LNCAP (cell line): ENCODE data around the gene AOC3.

ENCODE experiments used
- TF ChIP-seq, protein P1 (sequence below): fragments of 450-650 bp; IDR thresholded peaks from 2 replicates; pipeline ENCODE4 v1.5.1; 2017; ENCODE audit warnings: mild to moderate bottlenecking

Gene AOC3

DNA sequence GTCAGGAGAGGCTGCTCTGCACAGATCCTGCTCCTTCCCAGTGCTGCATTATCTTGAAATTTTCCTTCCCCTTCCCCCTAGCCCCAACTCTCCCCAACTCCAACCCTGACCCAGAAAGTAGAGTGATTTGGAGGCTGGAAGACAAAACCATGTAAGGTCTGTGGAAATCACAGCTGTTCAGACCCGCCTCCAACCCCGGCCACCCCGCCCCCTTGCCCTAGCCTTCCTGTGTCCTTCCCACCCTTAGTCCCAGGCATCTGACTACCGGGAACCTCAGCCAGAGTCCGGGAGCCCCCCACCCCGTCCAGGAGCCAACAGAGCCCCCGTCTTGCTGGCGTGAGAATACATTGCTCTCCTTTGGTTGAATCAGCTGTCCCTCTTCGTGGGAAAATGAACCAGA, at the start of gene AOC3:
TSS of gene AOC3 (plus strand) at position 246 of the 400 bp plus-strand sequence. CDS start at position 391, 145 bp downstream.
- TF ChIP-seq, protein P1, sequence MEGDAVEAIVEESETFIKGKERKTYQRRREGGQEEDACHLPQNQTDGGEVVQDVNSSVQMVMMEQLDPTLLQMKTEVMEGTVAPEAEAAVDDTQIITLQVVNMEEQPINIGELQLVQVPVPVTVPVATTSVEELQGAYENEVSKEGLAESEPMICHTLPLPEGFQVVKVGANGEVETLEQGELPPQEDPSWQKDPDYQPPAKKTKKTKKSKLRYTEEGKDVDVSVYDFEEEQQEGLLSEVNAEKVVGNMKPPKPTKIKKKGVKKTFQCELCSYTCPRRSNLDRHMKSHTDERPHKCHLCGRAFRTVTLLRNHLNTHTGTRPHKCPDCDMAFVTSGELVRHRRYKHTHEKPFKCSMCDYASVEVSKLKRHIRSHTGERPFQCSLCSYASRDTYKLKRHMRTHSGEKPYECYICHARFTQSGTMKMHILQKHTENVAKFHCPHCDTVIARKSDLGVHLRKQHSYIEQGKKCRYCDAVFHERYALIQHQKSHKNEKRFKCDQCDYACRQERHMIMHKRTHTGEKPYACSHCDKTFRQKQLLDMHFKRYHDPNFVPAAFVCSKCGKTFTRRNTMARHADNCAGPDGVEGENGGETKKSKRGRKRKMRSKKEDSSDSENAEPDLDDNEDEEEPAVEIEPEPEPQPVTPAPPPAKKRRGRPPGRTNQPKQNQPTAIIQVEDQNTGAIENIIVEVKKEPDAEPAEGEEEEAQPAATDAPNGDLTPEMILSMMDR = no peak

DNA sequence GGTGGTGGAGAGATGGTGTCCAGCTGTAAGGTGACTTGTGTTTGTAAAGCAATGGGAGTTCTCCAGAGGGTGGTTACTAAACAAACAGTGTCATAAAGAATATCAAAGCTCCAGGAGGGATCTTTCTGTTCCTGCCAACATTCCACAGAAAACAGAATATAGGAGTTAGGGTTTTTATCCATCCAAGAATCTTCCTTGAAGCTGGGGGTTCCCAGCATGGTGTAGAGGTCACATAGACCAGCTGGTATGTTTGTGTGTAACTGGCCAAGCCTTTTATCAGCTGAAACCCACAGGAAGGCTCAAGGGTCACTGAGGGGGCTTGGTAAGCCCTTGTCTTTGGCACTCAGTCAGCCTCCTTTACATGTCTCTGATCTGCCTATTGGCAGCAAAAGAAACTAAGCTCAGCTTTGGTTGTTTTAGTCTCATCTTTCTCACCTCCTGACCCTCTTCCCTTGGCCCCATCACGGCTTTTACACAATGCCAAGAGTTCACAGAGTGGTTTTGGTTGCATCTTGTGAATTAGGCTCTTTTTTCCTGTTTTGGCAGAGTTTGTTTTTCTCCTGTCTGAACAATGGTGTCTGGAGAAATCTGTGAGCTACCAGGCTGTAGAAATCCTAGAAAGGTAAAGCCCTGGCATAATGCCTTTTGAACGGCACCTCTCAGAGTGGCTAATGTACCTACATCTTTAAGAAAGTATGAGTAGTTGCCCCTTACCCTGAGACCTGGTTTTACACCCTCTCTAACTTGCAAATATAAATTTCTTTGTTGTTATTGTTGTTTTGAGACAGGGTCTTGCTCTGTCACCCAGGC, 47.7 kb upstream of the AOC3 start:
- TF ChIP-seq, protein P1 = no peak

DNA sequence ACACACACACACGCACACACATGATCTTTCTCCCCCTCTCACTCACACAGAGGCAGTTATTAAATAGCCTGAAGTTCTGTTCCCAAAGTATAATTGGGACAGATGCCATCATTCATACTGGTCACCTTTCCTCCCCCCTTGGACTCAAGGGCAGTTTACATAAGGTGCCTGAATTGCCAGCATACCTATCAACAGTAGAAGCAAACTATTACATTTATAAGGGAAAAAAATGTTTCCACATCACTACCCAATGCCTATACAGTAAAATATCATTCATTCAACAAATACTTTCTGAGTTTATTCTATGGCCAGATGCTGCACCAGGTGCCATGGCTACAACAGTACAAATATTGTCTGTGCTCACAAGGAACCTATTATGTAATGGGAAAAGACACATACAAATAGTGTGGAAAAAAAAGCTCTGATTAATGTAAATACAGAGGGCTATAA, 46.1 kb upstream of the AOC3 start:
- TF ChIP-seq, protein P1 = no peak

GRCh38 chr17:42806249-42806648, 44.8 kb upstream of the AOC3 start:
- TF ChIP-seq, protein P1 = no peak

DNA sequence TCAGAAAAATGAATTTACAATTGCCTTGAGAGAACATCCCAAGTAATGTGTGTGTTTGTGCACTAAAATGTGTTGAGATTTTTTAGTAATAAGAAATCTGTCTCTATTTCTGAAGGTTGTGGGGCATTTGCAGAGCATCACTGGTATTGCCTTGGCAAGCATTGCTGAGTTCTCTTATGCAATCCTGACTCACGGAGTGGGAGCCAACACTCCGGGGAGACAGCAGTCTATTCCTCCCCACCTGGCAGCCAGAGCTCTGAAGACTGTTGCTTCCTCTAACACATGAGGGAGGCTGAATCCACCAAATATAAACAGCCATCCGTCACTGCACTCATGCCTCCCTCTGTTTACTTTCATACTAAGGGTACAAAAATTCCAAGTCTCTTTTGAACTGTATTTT, 41.7 kb upstream of the AOC3 start:
- TF ChIP-seq, protein P1 = no peak

DNA sequence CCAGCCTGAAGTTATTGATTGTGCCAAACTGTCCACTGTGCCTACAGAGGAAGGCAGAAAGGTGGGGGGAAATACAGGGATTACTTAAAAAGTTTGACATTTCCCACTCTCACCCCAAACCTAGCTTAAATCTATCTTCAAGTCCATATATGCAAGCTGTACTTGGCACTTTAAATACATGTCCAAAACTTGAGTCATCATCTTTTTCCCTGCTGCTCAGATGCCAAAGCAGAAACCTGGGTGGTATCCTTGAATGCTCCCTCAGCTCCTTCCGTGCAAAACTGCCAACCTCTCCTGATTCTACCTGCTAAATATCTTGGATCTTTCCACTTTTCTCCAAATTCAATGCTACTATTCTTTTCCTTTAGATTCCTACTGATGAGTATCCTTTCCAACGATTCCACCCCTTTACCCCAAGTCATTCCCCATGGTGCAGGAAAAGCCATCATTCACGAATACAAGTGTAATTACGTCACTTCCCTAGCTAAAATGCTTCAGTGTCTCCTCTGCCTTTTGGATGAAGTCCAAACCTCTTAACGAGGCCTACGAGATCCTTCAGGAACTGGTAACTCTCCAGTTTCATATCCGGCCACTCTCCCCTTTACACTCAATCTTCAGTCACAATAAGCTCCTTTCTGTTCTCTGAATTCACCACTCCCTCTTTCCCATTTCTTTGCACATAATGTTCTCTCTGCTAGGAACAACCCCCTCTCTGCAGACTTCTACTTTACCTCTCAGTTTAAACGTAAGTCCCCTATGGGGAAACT, 36.2 kb upstream of the AOC3 start:
- TF ChIP-seq, protein P1 = no peak

DNA sequence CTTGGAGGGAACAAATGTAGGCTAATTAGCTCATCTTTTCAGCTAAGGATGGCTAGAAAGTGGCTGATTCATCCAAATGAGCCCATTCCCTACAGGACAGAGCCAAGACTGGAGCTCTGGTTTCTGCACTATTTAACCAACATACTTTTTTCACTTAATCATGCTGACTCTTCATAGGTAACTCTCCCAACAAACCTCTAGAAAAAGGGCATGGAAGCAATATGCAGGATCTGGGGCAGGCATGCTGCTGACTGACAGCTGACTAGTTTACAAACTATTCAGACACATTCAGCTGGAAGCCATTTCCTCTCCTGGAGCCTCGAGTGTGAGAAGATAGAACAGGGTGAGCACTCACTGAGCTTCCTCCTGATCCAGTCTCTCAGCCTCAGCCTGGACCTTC, 33.1 kb upstream of the AOC3 start:
- TF ChIP-seq, protein P1 = no peak
